Heart left ventricle (tissue), 16 donors: ENCODE measurements around the gene TGFB2. TPM values are rescaled to one million over a fixed set of nuclear protein-coding genes. Genes with fewer than 3 reads are reported as not detected.

Experiments
- ATAC-seq, 4 donors: fragments of 200-7000 bp; cut with Tn5 transposase; one replicate each; pipeline ENCODE4 v1.9.1; 2020 to 2022; ENCODE audit warnings: moderate library complexity in 4 of 4, mild to moderate bottlenecking in 3 of 4, moderate number of reproducible peaks in 1 of 4
- DNase-seq, 5 donors: peaks; one replicate each; pipeline ENCODE4 v3.0.0-alpha.2; 2020
- H3K27ac ChIP-seq, 12 donors: fragments of 200-600 bp; sonication (generic) in 4 of 12; one replicate each; pipeline versions ENCODE4 v1.5.0 to v1.8.0; 2016 to 2022; ENCODE audit warnings: mild to moderate bottlenecking in 2 of 12
- H3K27me3 ChIP-seq, 9 donors: fragments of 200-600 bp; sonication (generic) in 2 of 9; one replicate each; pipeline versions ENCODE4 v1.5.1 to v1.8.0; 2016 to 2022; ENCODE audit warnings: mild to moderate bottlenecking in 3 of 9
- H3K36me3 ChIP-seq, 9 donors: fragments of 200-600 bp; sonication (generic) in 2 of 9; one replicate each; pipeline versions ENCODE4 v1.5.0 to v1.8.0; 2018 to 2022; ENCODE audit warnings: mild to moderate bottlenecking in 2 of 9
- H3K4me1 ChIP-seq, 12 donors: fragments of 200-600 bp; sonication (generic) in 4 of 12; one replicate each; pipeline versions ENCODE4 v1.5.0 to v1.8.0; 2016 to 2022; ENCODE audit warnings: mild to moderate bottlenecking in 3 of 12
- H3K4me3 ChIP-seq, 12 donors: fragments of 200-600 bp; sonication (generic) in 4 of 12; one replicate each; pipeline versions ENCODE4 v1.5.0 to v1.8.0; 2017 to 2022; ENCODE audit warnings: mild to moderate bottlenecking in 9 of 12, moderate library complexity in 4 of 12
- H3K9me3 ChIP-seq, 12 donors: fragments of 200-600 bp; sonication (generic) in 4 of 12; one replicate each; pipeline versions ENCODE4 v1.5.0 to v1.8.0; 2016 to 2022; ENCODE audit warnings: mild to moderate bottlenecking in 1 of 12
- CTCF ChIP-seq, 12 donors: fragments of 200-600 bp; sonication (generic) in 4 of 12; IDR thresholded peaks; one replicate each; pipeline versions ENCODE4 v1.5.0 to v1.8.0; 2018 to 2022; ENCODE audit warnings: antibody characterized with exemption in 12 of 12, mild to moderate bottlenecking in 5 of 12
- POLR2A ChIP-seq, 2 donors: fragments of 450-650 bp; IDR thresholded peaks; one replicate each; pipeline ENCODE4 v1.6.1; 2017; ENCODE audit warnings: antibody characterized with exemption in 2 of 2, mild to moderate bottlenecking in 2 of 2, moderate library complexity in 2 of 2
- WGBS, 4 donors: extraction: QIAGEN DNeasy Blood & Tissue Kit in 2 of 4; methylation state at CpG; one replicate each; pipeline versions ENCODE4 v1.1.5 to v1.1.7; 2013 to 2018; 5-methylcytosine and 5-hydroxymethylcytosine counted together
- intact Hi-C, 10 donors: fragments of 100-400 bp; cut with DNase I; formaldehyde crosslinking; loops; one replicate each; pipeline versions ENCODE4 v1.11.1 to v1.14.2; 2022
- polyA plus RNA-seq, 2 donors: library from polyadenylated mRNA; stranded (reverse); fragments of 200-250 nt; gene quantifications; one replicate each; pipeline ENCODE4 v1.2.3, GENCODE V29; 2013
- total RNA-seq, 9 donors: library from RNA; depleted of rRNA in 2 of 9; stranded (reverse); fragments of >200 nt in 2 of 9; fragmentation: NEBNext Ultra II Directional in 3 of 9; extraction: Animal tissue kit (Norgen Biotek cat#: 25700) in 3 of 9; gene quantifications; one replicate each; pipeline versions ENCODE4 v1.1.0 to v1.2.4, GENCODE V29; 2016 to 2023
- donor health status: ischemic (EF 13 %, LVEDD 7.1; RV severe dilation, severe dysfunction).
- donor health status: healthy with polysubstance abuse.
- donor health status: DM: no; HTN: yes; CAD: no.
- donor health status: DM: no; HTN: no; CAD: no.
- donor health status: ischemic (EF 25% LVEDD 6.9; RV normal size, moderate dysfunction).
- donor health status: ischemic (EF 25% LVEDD 5.7; RV mildly dilated, moderate dysfunction).
- donor health status: healthy.
- donor health status: DM: yes; HTN: yes; CAD: no.
- donor health status: ischemic (EF 35%, LVEDD 5.7; RV mildly dilated, moderate dysfunction).
- donor health status: nonischemic (EF 11% LVEDD 7.7; RV severe dilation, severe dysfunction).
- donor health status: DM: yes; HTN: yes; CAD: no.
- donor health status: PGD.
- donor health status: ischemic (EF 29% LVEDD 5.4; RV normal size, mild dysfunction).
- donor health status: nonischemic (EF 23%, LVEDD 6.1; RV moderate dilation, normal function).

The TGFB2 gene
- total and polyA plus RNA-seq, 11 donors: 0.76 to 23.6 (median 5.5) TPM

- no peak overlapping the region for H3K27ac ChIP-seq
- H3K36me3 ChIP-seq: no peaks in the 10 kb centered on the region
- peaks cover 0 to 17% (median 0%) of the 10 kb centered on the region in 12 donors for H3K4me1 ChIP-seq
- H3K9me3 ChIP-seq: no peaks in the 10 kb centered on the region
- intact Hi-C loops: no loop called here
- TF ChIP-seq POLR2A (IDR thresholded peaks at IDR 0.05) (no peak), CTCF (IDR thresholded peaks at IDR 0.05) (no peak)
- DNase-seq: no peak
- no peaks in the 10 kb centered on the region for H3K27me3 ChIP-seq
- ATAC-seq: no peak
- no peak overlapping the region for H3K4me3 ChIP-seq
Measured at GRCh38 chr1:218424502-218424901, 79.4 kb downstream of the TGFB2 start.

- H3K27me3 ChIP-seq: no peaks in the 10 kb centered on the region
- no peak overlapping the region for H3K4me3 ChIP-seq
- TF ChIP-seq POLR2A (IDR thresholded peaks at IDR 0.05) (no peak), CTCF (IDR thresholded peaks at IDR 0.05) (no peak)
- no peaks in the 10 kb centered on the region for H3K36me3 ChIP-seq
- H3K9me3 ChIP-seq: no peaks in the 10 kb centered on the region
- H3K4me1 ChIP-seq: peaks cover 0 to 23% (median 2%) of the 10 kb centered on the region in 12 donors
- 87 to 90% (median 89%) methylated on average over 5 of the region's 5 CpGs for WGBS, 4 donors
- intact Hi-C loops: no loop called here
- ATAC-seq (peak in 2 of 4 donors; percentile 67 to 87), DNase-seq (no peak)
- H3K27ac ChIP-seq: peak overlapping the region in 1 of 12 donors; percentile 15
Measured at GRCh38 chr1:218425647-218426342, 80.7 kb downstream of the TGFB2 start.

- no peak overlapping the region for H3K27ac ChIP-seq
- DNase-seq: peak in 1 of 5 donors; percentile 24
- ATAC-seq: peak in 2 of 4 donors; percentile 46 to 71
- H3K4me3 ChIP-seq: no peak overlapping the region
- intact Hi-C loops: no loop called here
- H3K4me1 ChIP-seq: peaks cover 0 to 23% (median 2%) of the 10 kb centered on the region in 12 donors
- no peaks in the 10 kb centered on the region for H3K9me3 ChIP-seq
- 71 to 81% (median 77%) methylated on average over 1 of the region's 1 CpG for WGBS, 4 donors
- no peaks in the 10 kb centered on the region for H3K27me3 ChIP-seq
- no peak for TF ChIP-seq POLR2A (IDR thresholded peaks at IDR 0.05)
- TF ChIP-seq CTCF (IDR thresholded peaks at IDR 0.05): no peak
- no peaks in the 10 kb centered on the region for H3K36me3 ChIP-seq
Measured at GRCh38 chr1:218426343-218426657, 81.2 kb downstream of the TGFB2 start.

- peaks cover 0 to 28% (median 5%) of the 10 kb centered on the region in 12 donors for H3K4me1 ChIP-seq
- no peak for ATAC-seq
- no peak for DNase-seq
- TF ChIP-seq CTCF (IDR thresholded peaks at IDR 0.05) (no peak), POLR2A (IDR thresholded peaks at IDR 0.05) (no peak)
- H3K9me3 ChIP-seq: no peaks in the 10 kb centered on the region
- H3K4me3 ChIP-seq: no peak overlapping the region
- H3K27ac ChIP-seq: no peak overlapping the region
- H3K36me3 ChIP-seq: peaks cover 0 to 5% (median 0%) of the 10 kb centered on the region in 9 donors
- intact Hi-C loops: no loop called here
- no peaks in the 10 kb centered on the region for H3K27me3 ChIP-seq
Measured at GRCh38 chr1:218429301-218429700, 84.2 kb downstream of the TGFB2 start.
